HEK293T (cell line): ENCODE data around the gene RASA1.

Source experiments
- ARNT ChIP-seq: fragments of 450-650 bp; IDR thresholded peaks from 2 replicates; pipeline ENCODE4 v1.6.1; 2017; ENCODE audit warnings: mild to moderate bottlenecking
- BHLHE40 ChIP-seq: fragments of 450-650 bp; IDR thresholded peaks from 2 replicates; pipeline ENCODE4 v1.6.1; 2016; ENCODE audit warnings: mild to moderate bottlenecking, moderate library complexity, borderline replicate concordance
- FOXA1 ChIP-seq: fragments of 450-650 bp; IDR thresholded peaks from 2 replicates; pipeline ENCODE4 v1.6.1; 2016; ENCODE audit warnings: mild to moderate bottlenecking
- FOXM1 ChIP-seq: fragments of 450-650 bp; IDR thresholded peaks from 2 replicates; pipeline ENCODE4 v1.6.1; 2017; ENCODE audit warnings: mild to moderate bottlenecking, borderline replicate concordance
- HDGF ChIP-seq: fragments of 450-650 bp; IDR thresholded peaks from 2 replicates; pipeline ENCODE4 v1.6.1; 2017; ENCODE audit warnings: antibody characterized with exemption, borderline replicate concordance
- LEF1 ChIP-seq: fragments of 450-650 bp; IDR thresholded peaks from 2 replicates; pipeline ENCODE4 v1.6.1; 2017; ENCODE audit warnings: mild to moderate bottlenecking, borderline replicate concordance
- NFRKB ChIP-seq: fragments of 450-650 bp; IDR thresholded peaks from 2 replicates; pipeline ENCODE4 v1.6.1; 2016; ENCODE audit warnings: mild to moderate bottlenecking, moderate library complexity
- SP1 ChIP-seq: fragments of 450-650 bp; IDR thresholded peaks from 2 replicates; pipeline ENCODE4 v1.6.1; 2017
- TARDBP ChIP-seq: fragments of 450-650 bp; IDR thresholded peaks from 2 replicates; pipeline ENCODE4 v1.6.1; 2016
- ZNF384 ChIP-seq: fragments of 450-650 bp; IDR thresholded peaks from 2 replicates; pipeline ENCODE4 v1.6.1; 2016

DNA sequence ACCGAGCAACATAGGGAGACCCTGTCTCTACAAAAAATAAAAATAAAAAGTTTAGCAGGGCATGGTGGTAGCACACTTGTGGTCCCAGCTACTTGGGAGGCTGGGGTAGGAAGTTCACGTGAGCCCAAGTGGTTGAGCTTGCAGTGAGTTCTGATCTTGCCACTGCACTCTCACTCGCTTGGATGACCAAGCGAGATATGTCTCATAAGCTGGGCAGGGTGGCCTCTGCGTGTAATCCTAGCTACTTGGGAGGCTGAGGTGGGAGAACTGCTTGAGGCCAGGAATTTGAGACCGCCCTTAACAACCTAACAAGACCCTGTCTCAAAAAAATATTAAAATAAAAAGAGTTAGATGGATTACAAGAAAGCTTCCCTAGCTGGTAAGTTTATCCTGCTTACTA, 32.5 kb downstream of the RASA1 start:
- TF ChIP-seq ARNT (no peak), FOXM1 (no peak), BHLHE40 (no peak), LEF1 (no peak), TARDBP (no peak), HDGF (no peak), ZNF384 (no peak), FOXA1 (no peak), NFRKB (no peak), SP1 (no peak)
